PC-9 (cell line): ENCODE results near the gene PARP12.

Experiments used
- EZH2 ChIP-seq: fragments of 200-600 bp; sonication (generic); IDR thresholded peaks from 2 replicates; pipeline ENCODE4 v1.8.0; 2017; ENCODE audit warnings: antibody characterized with exemption, low read depth
- TF ChIP-seq, protein P1 (sequence below): fragments of 200-600 bp; sonication (generic); conservative IDR thresholded peaks from 2 replicates; pipeline ENCODE4 v1.6.1; 2017; ENCODE audit warnings: mixed run types, antibody characterized with exemption, mild to moderate bottlenecking, moderate library complexity

- TF ChIP-seq, protein P1, sequence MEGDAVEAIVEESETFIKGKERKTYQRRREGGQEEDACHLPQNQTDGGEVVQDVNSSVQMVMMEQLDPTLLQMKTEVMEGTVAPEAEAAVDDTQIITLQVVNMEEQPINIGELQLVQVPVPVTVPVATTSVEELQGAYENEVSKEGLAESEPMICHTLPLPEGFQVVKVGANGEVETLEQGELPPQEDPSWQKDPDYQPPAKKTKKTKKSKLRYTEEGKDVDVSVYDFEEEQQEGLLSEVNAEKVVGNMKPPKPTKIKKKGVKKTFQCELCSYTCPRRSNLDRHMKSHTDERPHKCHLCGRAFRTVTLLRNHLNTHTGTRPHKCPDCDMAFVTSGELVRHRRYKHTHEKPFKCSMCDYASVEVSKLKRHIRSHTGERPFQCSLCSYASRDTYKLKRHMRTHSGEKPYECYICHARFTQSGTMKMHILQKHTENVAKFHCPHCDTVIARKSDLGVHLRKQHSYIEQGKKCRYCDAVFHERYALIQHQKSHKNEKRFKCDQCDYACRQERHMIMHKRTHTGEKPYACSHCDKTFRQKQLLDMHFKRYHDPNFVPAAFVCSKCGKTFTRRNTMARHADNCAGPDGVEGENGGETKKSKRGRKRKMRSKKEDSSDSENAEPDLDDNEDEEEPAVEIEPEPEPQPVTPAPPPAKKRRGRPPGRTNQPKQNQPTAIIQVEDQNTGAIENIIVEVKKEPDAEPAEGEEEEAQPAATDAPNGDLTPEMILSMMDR, result no peak
- no peak for TF ChIP-seq EZH2
Observed at GRCh38 chr7:140048138-140048537, 14.6 kb downstream of the PARP12 start.
